Right lobe of liver (tissue), 4 donors: ENCODE data around the gene MAMLD1.

Source experiments
- CTCF ChIP-seq, 4 donors: fragments of 200-600 bp in 3 of 4; fragments of 450-650 bp in 1 of 4; IDR thresholded peaks; one replicate each; pipeline versions ENCODE4 v1.5.1 to v1.8.0; 2016 to 2022; ENCODE audit warnings: antibody characterized with exemption in 4 of 4, mild to moderate bottlenecking in 2 of 4
- POLR2A ChIP-seq: fragments of 450-650 bp; IDR thresholded peaks from one replicate; pipeline ENCODE4 v1.6.1; 2017; ENCODE audit warnings: antibody characterized with exemption, mild to moderate bottlenecking
- donor health status: DM: no; HTN: no; CAD: no.
- donor health status: DM: no; HTN: no; CAD: no.
- donor health status: DM: no; HTN: yes; CAD: no.

DNA sequence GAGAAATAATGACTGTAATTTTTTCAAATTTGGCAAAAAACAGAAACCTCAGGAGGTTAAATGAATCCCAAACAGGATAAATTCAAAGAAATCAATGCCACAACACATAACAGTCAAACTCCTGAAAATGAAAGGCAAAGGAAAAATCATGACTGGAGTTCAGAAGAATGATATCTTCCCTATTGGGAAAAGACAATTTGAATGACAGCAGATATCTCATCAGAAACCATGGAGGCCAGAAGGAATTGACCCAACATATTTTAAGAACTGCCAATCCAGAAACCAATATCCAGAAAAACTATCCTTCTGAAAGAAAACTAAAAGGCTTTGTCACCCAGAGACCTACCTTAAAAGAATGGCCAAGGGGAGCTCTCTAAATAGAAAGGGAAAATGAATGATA lies 40.1 kb upstream of the MAMLD1 start:
- TF ChIP-seq CTCF (IDR thresholded peaks at IDR 0.05) = no peak
- no peak for TF ChIP-seq POLR2A
